OCI-LY3 (cell line): ENCODE measurements around the gene LEPROT.

ENCODE experiments used
- CTCF ChIP-seq: fragments of 200-600, 300-600 bp; sonication (generic); IDR thresholded peaks from 2 replicates; pipeline ENCODE4 v1.5.1; 2014; ENCODE audit warnings: antibody characterized with exemption, low read length, low read depth
- EZH2phosphoT487 ChIP-seq: fragments of 200-600 bp; shearing (Covaris generic); IDR thresholded peaks from 2 replicates; pipeline ENCODE4 v1.6.1; 2018; ENCODE audit warnings: antibody characterized with exemption, mixed run types, low read depth

GRCh38 chr1:65435987-65436386, 15.5 kb downstream of the LEPROT start:
- TF ChIP-seq CTCF, result no peak
- TF ChIP-seq EZH2phosphoT487, result no peak
